ENCODE measurements around the gene NSF. TPM values are rescaled to one million over a fixed set of nuclear protein-coding genes. Genes with fewer than 3 reads are reported as not detected.

Gene NSF
- total and polyA plus RNA-seq, 10 of the 15 experiments (the other 5 are each of a cell fraction or from before 2014, with no cell fraction given), result 6.8 to 25.6 (median 16.8) TPM

- TF ChIP-seq HDGF (IDR thresholded peaks at IDR 0.05) (no peak), ZBED1 (IDR thresholded peaks at IDR 0.05; ENCODE audit: borderline replicate concordance) (no peak), LARP7 (IDR thresholded peaks at IDR 0.05) (0 out of 2 replicates have a peak, but pooled peaks have one; percentile 32), IKZF1 (conservative IDR thresholded peaks at IDR 0.05) (peak; percentile 41; the same call in 1 of the 2 replicates), EP300 (IDR thresholded peaks at IDR 0.05; ENCODE audit: borderline replicate concordance in 1 of 2, control insufficient read depth in 1 of 2, low read depth in 2 of 2, low read length in 2 of 2) (no peak)
Measured at GRCh38 chr17:46770818-46771560, 180.5 kb downstream of the NSF start (continued).

- no TSS peak for BruUV-seq (replicated peaks)
- RAD21 ChIA-PET (ENCODE audit: unreplicated experiment), result no interaction called here
- SMC1A ChIA-PET (ENCODE audit: uncharacterized antibody, unreplicated experiment), result no interaction called here
- POLR2A ChIA-PET, result no interaction called here
- Histone ChIP-seq H2AFZ (ENCODE audit: control insufficient read depth, low read depth, low read length) (peak overlapping the region; percentile 54), H4K20me1 (ENCODE audit: control insufficient read depth, insufficient read depth) (no peaks in the 10 kb centered on the region), H3K36me3 (ENCODE audit: control insufficient read depth in 2 of 2, insufficient read depth in 2 of 2, low read length in 1 of 2) (no peaks in the 10 kb centered on the region), H3K9ac (ENCODE audit: control insufficient read depth, insufficient read depth, low read length) (no peak overlapping the region; the same call in 1 of the 2 replicates), H3K4me1 (ENCODE audit: control insufficient read depth, insufficient read depth, low read length) (0 out of 2 replicates have a peak, but pooled peaks cover 4% of the 10 kb centered on the region), H3K27me3 (replicated peaks in 1 of 2; ENCODE audit: control insufficient read depth in 2 of 2, insufficient read depth in 2 of 2, low read length in 1 of 2) (peaks cover 10 to 14% of the 10 kb centered on the region in 2 experiments; a peak in 3 of 4 replicates), H3K4me3 (peak overlapping the region; percentile 64), H3K4me2 (ENCODE audit: control insufficient read depth, insufficient read depth) (peak overlapping the region; percentile 95), H3K9me3 (replicated peaks; ENCODE audit: control insufficient read depth, insufficient read depth, low read length) (no peaks in the 10 kb centered on the region), H3K27ac (ENCODE audit: control insufficient read depth, insufficient read depth) (no peak overlapping the region), H3K79me2 (ENCODE audit: control insufficient read depth, insufficient read depth, low read length) (no peaks in the 10 kb centered on the region)
- CTCF ChIA-PET, result no interaction called here
- WGBS (ENCODE audit: insufficient coverage, insufficient replicate concordance, low lambda C conversion rate, missing lambda C conversion rate), result 1% methylated on average over 45 of the region's 135 CpGs
- in situ Hi-C loops (cut with MboI) (no loop called here), intact Hi-C loops (cut with micrococcal nuclease; ENCODE audit: unreplicated experiment) (loop anchor here (10.0 kb wide), 1 partner anchor 73 kb away; no protein-coding TSS in a partner anchor)
- DNase-seq (ENCODE audit: low read depth, low spot score) (no peak), ATAC-seq (no peak; the same call in 2 of the 3 replicates), FAIRE-seq (no peak)
- TF ChIP-seq EGR1 (IDR thresholded peaks at IDR 0.05; ENCODE audit: borderline replicate concordance in 1 of 2, low read depth in 2 of 2, low read length in 2 of 2) (peak in 1 of 2 experiments; percentile 24; a peak in 2 of 3 replicates), HDAC6 (IDR thresholded peaks at IDR 0.05; ENCODE audit: unreplicated experiment) (peak; percentile 49), BCLAF1 (IDR thresholded peaks at IDR 0.05) (no peak), REST (IDR thresholded peaks at IDR 0.05; ENCODE audit: low read depth, low read length) (no peak), CHD2 (IDR thresholded peaks at IDR 0.05; ENCODE audit: borderline replicate concordance, low read depth, low read length) (no peak), ZZZ3 (IDR thresholded peaks at IDR 0.05; ENCODE audit: control insufficient read depth, insufficient read length, low read depth) (no peak), TCF7 (IDR thresholded peaks at IDR 0.05; ENCODE audit: borderline replicate concordance) (no peak), GATAD2B (conservative IDR thresholded peaks at IDR 0.05; ENCODE audit: low read depth) (0 out of 2 replicates have a peak, but pooled peaks have one; percentile 33), CREM (IDR thresholded peaks at IDR 0.05; ENCODE audit: low read depth) (no peak)
Measured at GRCh38 chr17:46771561-46772474, 181.3 kb downstream of the NSF start.

Measured in GM12878 (cell line).